Immature natural killer cell (primary cell): ENCODE results near the gene MAP4K3. TPM values are rescaled to one million over a fixed set of nuclear protein-coding genes. Genes with fewer than 3 reads are reported as not detected.
"Not testable (repeated sequence)": the region's sequence is repeated elsewhere in the genome, so short reads cannot be mapped to it uniquely, and the experiment has no call there.

Source experiments
- DNase-seq, 3 donors: peaks; one replicate each; pipeline ENCODE4 v3.0.0; 2022; ENCODE audit warnings: mixed read lengths in 1 of 3
- H3K27ac Mint-ChIP-seq, 6 donors: one replicate each; pipeline ENCODE4 v1.8.0; 2020; ENCODE audit warnings: mixed read lengths in 6 of 6, mild to moderate bottlenecking in 5 of 6, inconsistent platforms in 4 of 6, moderate library complexity in 3 of 6
- H3K27me3 Mint-ChIP-seq, 3 donors: one replicate each; pipeline ENCODE4 v1.8.0; 2020 to 2021; ENCODE audit warnings: low read depth in 3 of 3, mild to moderate bottlenecking in 3 of 3, mixed read lengths in 3 of 3, moderate library complexity in 3 of 3, inconsistent platforms in 1 of 3
- H3K36me3 Mint-ChIP-seq, 3 donors: one replicate each; pipeline ENCODE4 v1.8.0; 2020; ENCODE audit warnings: mixed read lengths in 3 of 3, inconsistent platforms in 2 of 3, mild to moderate bottlenecking in 2 of 3
- H3K4me1 Mint-ChIP-seq, 2 donors: one replicate each; pipeline ENCODE4 v1.8.0; 2020; ENCODE audit warnings: inconsistent platforms in 2 of 2, mild to moderate bottlenecking in 2 of 2, mixed read lengths in 2 of 2, moderate library complexity in 1 of 2
- H3K4me3 Mint-ChIP-seq, 5 donors: one replicate each; pipeline ENCODE4 v1.8.0; 2020; ENCODE audit warnings: mild to moderate bottlenecking in 5 of 5, mixed read lengths in 5 of 5, inconsistent platforms in 3 of 5, moderate library complexity in 3 of 5
- H3K9me3 Mint-ChIP-seq, 6 donors: one replicate each; pipeline ENCODE4 v1.8.0; 2020; ENCODE audit warnings: mild to moderate bottlenecking in 6 of 6, mixed read lengths in 6 of 6, inconsistent platforms in 4 of 6, moderate library complexity in 3 of 6
- polyA plus RNA-seq, 3 donors: library from polyadenylated mRNA; unstranded; fragments of 300-500 nt; fragmentation: Illumina TruSeq; gene quantifications; one replicate each; pipeline ENCODE4 v1.2.3, GENCODE V29; 2021

Gene MAP4K3
- polyA plus RNA-seq, 3 donors from 2014 or later = 1.5 to 3.9 (median 2.8) TPM

DNA sequence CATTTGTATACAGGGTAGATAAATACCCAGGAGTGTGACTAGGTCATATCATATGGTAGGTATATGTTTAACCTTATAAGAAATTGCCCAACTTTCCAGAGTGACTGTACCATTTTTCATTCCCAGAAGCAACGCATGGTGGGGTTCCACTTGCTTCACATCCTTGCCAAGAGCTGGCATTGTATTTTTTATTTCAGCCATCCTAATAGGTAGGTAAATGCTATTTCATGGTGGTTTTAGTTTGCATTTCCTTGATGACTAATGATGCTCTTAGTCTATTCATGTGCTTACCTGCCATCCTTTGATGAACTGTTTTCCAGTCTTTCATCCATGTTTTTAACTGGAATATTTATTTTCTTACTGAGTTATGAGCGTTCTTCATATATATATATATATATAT, 51.9 kb downstream of the MAP4K3 start:
- Mint-ChIP-seq H3K4me1 (peaks cover 4 to 28% of the 10 kb centered on the region in 2 donors), H3K27ac (no peak overlapping the region), H3K4me3 (no peak overlapping the region), H3K36me3 (no peaks in the 10 kb centered on the region), H3K9me3 (no peaks in the 10 kb centered on the region), H3K27me3 (peaks cover 0 to 2% (median 0%) of the 10 kb centered on the region in 3 donors)
- DNase-seq = no peak

DNA sequence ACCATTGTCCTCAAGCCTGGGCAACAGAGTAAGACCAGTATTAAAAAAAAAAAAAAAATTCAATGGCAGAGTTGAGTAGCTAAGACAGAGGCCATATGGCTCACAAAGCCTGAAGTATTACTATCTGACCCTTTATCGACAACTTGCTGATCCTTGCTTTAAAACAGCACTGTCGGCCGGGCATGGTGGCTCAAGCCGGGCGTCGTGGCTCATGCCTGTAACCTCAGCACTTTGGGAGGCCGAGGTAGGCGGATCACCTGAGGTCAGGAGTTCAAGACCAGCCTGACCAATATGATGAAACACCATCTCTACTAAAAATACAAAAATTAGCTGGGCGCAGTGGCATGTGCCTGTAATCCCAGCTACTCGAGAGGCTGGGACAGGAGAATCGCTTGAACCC, 53.0 kb downstream of the MAP4K3 start:
- H3K4me3 Mint-ChIP-seq, H3K9me3 Mint-ChIP-seq, H3K27ac Mint-ChIP-seq: not testable (repeated sequence)

GRCh38 chr2:39383146-39383545, 53.9 kb downstream of the MAP4K3 start:
- DNase-seq = no peak
- H3K9me3 Mint-ChIP-seq = no peaks in the 10 kb centered on the region
- no peak overlapping the region for H3K27ac Mint-ChIP-seq
- no peaks in the 10 kb centered on the region for H3K36me3 Mint-ChIP-seq
- H3K4me3 Mint-ChIP-seq = no peak overlapping the region
- no peaks in the 10 kb centered on the region for H3K27me3 Mint-ChIP-seq
- H3K4me1 Mint-ChIP-seq = peaks cover 7 to 20% of the 10 kb centered on the region in 2 donors

More for the DNA sequence above, 53.0 kb downstream of the MAP4K3 start:
- H3K36me3 Mint-ChIP-seq, DNase-seq, H3K27me3 Mint-ChIP-seq: not testable (repeated sequence)
- peaks cover 7 to 28% of the 10 kb centered on the region in 2 donors for H3K4me1 Mint-ChIP-seq

- Mint-ChIP-seq H3K4me1 (peaks cover 8 to 29% of the 10 kb centered on the region in 2 donors), H3K27ac (peak overlapping the region in 1 of 6 donors; percentile 3), H3K4me3 (no peak overlapping the region), H3K36me3 (no peaks in the 10 kb centered on the region), H3K9me3 (no peaks in the 10 kb centered on the region), H3K27me3 (peaks cover 0 to 2% (median 0%) of the 10 kb centered on the region in 3 donors)
- DNase-seq = no peak
Measured at GRCh38 chr2:39381653-39382052, 55.4 kb downstream of the MAP4K3 start.

- DNase-seq = no peak
- H3K27ac Mint-ChIP-seq = peak overlapping the region in 1 of 6 donors; percentile 36
- peaks cover 6% of the 10 kb centered on the region in 3 donors for H3K36me3 Mint-ChIP-seq
- H3K4me3 Mint-ChIP-seq = no peak overlapping the region
- H3K4me1 Mint-ChIP-seq = peaks cover 8 to 29% of the 10 kb centered on the region in 2 donors
- H3K9me3 Mint-ChIP-seq = no peaks in the 10 kb centered on the region
- H3K27me3 Mint-ChIP-seq = peaks cover 0 to 2% (median 0%) of the 10 kb centered on the region in 3 donors
Measured at GRCh38 chr2:39380525-39381150, 56.4 kb downstream of the MAP4K3 start.

- DNase-seq = peak; percentile 3 to 22 (median 6)
- Mint-ChIP-seq H3K4me3 (no peak overlapping the region), H3K4me1 (peaks cover 8 to 29% of the 10 kb centered on the region in 2 donors), H3K27ac (peak overlapping the region in 2 of 6 donors; percentile 33 to 36), H3K36me3 (peaks cover 7 to 13% (median 12%) of the 10 kb centered on the region in 3 donors), H3K27me3 (peaks cover 0 to 2% (median 0%) of the 10 kb centered on the region in 3 donors), H3K9me3 (no peaks in the 10 kb centered on the region)
Measured at GRCh38 chr2:39379643-39380524, 57.2 kb downstream of the MAP4K3 start.

DNA sequence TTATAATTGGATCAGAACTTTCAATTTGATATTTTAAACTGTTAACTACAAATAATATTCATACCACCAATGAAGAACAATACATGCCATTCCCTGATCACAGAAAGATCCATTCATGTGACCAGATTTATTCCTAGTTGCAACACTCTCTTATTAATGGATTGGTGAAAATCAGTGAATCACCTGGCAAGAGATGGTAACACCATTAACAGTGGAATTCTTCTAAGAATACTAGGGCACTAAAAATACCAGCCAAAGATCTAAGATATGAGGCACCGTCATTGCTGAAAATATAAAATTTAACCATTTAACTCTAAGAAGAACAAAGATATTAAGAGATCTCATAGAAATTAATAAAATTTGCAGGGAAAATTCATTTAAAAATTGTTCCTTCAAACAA, 58.1 kb downstream of the MAP4K3 start:
- peaks cover 8 to 29% of the 10 kb centered on the region in 2 donors for H3K4me1 Mint-ChIP-seq
- no peaks in the 10 kb centered on the region for H3K9me3 Mint-ChIP-seq
- H3K4me3 Mint-ChIP-seq = no peak overlapping the region
- peaks cover 0 to 2% (median 0%) of the 10 kb centered on the region in 3 donors for H3K27me3 Mint-ChIP-seq
- peak overlapping the region in 1 of 6 donors; percentile 36 for H3K27ac Mint-ChIP-seq
- DNase-seq = no peak
- peaks cover 7 to 14% (median 12%) of the 10 kb centered on the region in 3 donors for H3K36me3 Mint-ChIP-seq

GRCh38 chr2:39377226-39377939, 59.7 kb downstream of the MAP4K3 start:
- peak overlapping the region in 5 of 6 donors; percentile 3 to 80 (median 65) for H3K27ac Mint-ChIP-seq
- peak; percentile 4 to 20 (median 18) for DNase-seq
- peaks cover 0 to 2% (median 0%) of the 10 kb centered on the region in 3 donors for H3K27me3 Mint-ChIP-seq
- peaks cover 8 to 29% of the 10 kb centered on the region in 2 donors for H3K4me1 Mint-ChIP-seq
- H3K4me3 Mint-ChIP-seq = no peak overlapping the region
- H3K9me3 Mint-ChIP-seq = peaks cover 0 to 2% (median 0%) of the 10 kb centered on the region in 6 donors
- peaks cover 19 to 28% (median 27%) of the 10 kb centered on the region in 3 donors for H3K36me3 Mint-ChIP-seq

- no peak for DNase-seq
- Mint-ChIP-seq H3K4me3 (no peak overlapping the region), H3K36me3 (peaks cover 22 to 32% (median 29%) of the 10 kb centered on the region in 3 donors), H3K4me1 (peaks cover 6 to 23% of the 10 kb centered on the region in 2 donors), H3K27me3 (peaks cover 0 to 2% (median 0%) of the 10 kb centered on the region in 3 donors), H3K27ac (peak overlapping the region in 2 of 6 donors; percentile 4 to 20), H3K9me3 (peaks cover 0 to 2% (median 0%) of the 10 kb centered on the region in 6 donors)
Measured at GRCh38 chr2:39375917-39376316, 61.2 kb downstream of the MAP4K3 start.

GRCh38 chr2:39373181-39373802, 63.8 kb downstream of the MAP4K3 start:
- Mint-ChIP-seq H3K4me3 (no peak overlapping the region), H3K9me3 (peaks cover 0 to 2% (median 0%) of the 10 kb centered on the region in 6 donors), H3K36me3 (peaks cover 22 to 36% (median 29%) of the 10 kb centered on the region in 3 donors), H3K4me1 (peaks cover 12 to 24% of the 10 kb centered on the region in 2 donors), H3K27ac (no peak overlapping the region), H3K27me3 (peaks cover 0 to 2% (median 0%) of the 10 kb centered on the region in 3 donors)
- no peak for DNase-seq

DNA sequence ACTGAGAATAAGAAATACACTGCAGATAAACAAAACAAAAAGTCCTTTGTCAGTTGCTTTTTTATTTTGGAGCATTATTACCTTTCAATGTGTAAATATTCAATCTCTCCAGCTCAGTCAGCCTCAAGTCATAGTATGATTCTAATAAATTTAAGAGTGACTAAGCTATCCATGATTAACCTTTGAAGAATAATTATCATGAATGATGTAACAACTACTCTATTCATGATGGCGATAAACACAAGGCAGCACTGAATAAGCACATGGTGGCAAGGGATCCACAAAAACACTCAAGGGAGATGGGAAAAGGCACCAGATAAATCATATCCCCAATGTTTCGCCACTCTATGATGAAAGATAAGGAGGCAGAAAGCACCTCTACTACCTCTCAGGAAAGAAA, 67.0 kb downstream of the MAP4K3 start:
- Mint-ChIP-seq H3K27ac (no peak overlapping the region), H3K27me3 (no peaks in the 10 kb centered on the region), H3K36me3 (peaks cover 15 to 29% (median 23%) of the 10 kb centered on the region in 3 donors), H3K4me3 (no peak overlapping the region), H3K9me3 (peaks cover 0 to 2% (median 0%) of the 10 kb centered on the region in 6 donors), H3K4me1 (peaks cover 14 to 22% of the 10 kb centered on the region in 2 donors)
- no peak for DNase-seq

DNA sequence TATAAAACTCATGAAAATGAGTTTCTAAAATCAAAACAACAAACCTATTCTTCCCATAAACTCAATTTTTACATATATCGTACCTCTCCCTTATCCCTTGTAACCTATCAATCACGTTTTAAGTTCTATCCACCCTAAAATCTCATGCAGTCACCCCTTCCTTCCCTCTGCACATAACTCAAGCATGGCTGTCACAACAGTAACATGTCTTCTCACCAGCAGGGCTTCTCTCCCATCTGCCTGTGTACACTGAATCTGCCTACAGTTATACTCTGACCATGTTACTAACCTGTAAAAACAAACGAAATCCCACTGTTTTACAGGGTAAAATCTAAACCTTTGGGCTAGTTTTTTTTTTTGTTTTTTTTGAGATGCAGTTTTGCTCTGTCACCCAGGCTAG, 68.2 kb downstream of the MAP4K3 start:
- Mint-ChIP-seq H3K4me1 (peaks cover 14 to 22% of the 10 kb centered on the region in 2 donors), H3K4me3 (peak overlapping the region; percentile 3 to 66 (median 21)), H3K9me3 (peaks cover 0 to 2% (median 0%) of the 10 kb centered on the region in 6 donors), H3K27me3 (no peaks in the 10 kb centered on the region), H3K36me3 (peaks cover 15 to 26% (median 20%) of the 10 kb centered on the region in 3 donors), H3K27ac (peak overlapping the region; percentile 5 to 61 (median 32))
- DNase-seq = no peak

DNA sequence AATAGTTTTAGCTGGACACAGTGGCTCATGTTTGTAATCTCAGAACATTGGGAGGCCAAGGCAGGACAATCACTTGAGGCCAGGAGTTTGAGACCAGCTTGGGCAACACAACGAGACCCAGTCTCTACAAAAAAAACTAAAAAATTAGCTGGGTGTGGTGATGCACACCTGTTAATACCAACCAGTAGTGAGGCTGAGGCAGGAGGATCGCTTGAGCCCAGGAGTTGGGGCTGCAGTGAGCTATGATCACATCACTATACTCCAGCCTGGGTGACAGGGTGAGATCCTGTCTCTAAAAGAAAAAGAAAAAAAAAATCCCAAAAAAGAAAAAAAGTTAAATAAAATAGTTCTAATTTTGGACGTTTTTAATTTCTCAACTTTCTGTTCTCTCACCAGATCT, 68.7 kb downstream of the MAP4K3 start:
- Mint-ChIP-seq H3K4me1 (peaks cover 14 to 22% of the 10 kb centered on the region in 2 donors), H3K27ac (peak overlapping the region in 1 of 6 donors; percentile 20), H3K9me3 (peaks cover 0 to 2% (median 0%) of the 10 kb centered on the region in 6 donors), H3K4me3 (peak overlapping the region in 1 of 5 donors; percentile 7), H3K36me3 (peaks cover 12 to 21% (median 16%) of the 10 kb centered on the region in 3 donors), H3K27me3 (no peaks in the 10 kb centered on the region)
- no peak for DNase-seq
